Neural cell (in vitro differentiated cells): ENCODE data around the gene SCLY.

Source experiments
- CTCF ChIP-seq: fragments of 450-650 bp; IDR thresholded peaks from 2 replicates; pipeline ENCODE4 v1.5.1; 2014; ENCODE audit warnings: antibody characterized with exemption, mild to moderate bottlenecking, moderate library complexity; ENCODE audit not compliant: poor library complexity, severe bottlenecking
- EP300 ChIP-seq: fragments of 450-650 bp; conservative IDR thresholded peaks from 2 replicates; pipeline ENCODE4 v1.6.1; 2014; ENCODE audit warnings: antibody characterized with exemption, mild to moderate bottlenecking, moderate library complexity; ENCODE audit not compliant: poor library complexity, severe bottlenecking
- EZH2 ChIP-seq: fragments of 200-600, 300-800 bp; shearing (Covaris generic), sonication (generic); IDR thresholded peaks from 2 replicates; pipeline ENCODE4 v1.6.1; 2014; ENCODE audit warnings: antibody characterized with exemption, low read length, borderline replicate concordance, mild to moderate bottlenecking; ENCODE audit not compliant: insufficient read depth, poor library complexity, severe bottlenecking
- MXI1 ChIP-seq: fragments of 450-650 bp; conservative IDR thresholded peaks from 2 replicates; pipeline ENCODE4 v1.6.1; 2014; ENCODE audit warnings: antibody characterized with exemption, mild to moderate bottlenecking; ENCODE audit not compliant: poor library complexity, severe bottlenecking
- POLR2AphosphoS5 ChIP-seq: IDR thresholded peaks from 2 replicates; pipeline ENCODE4 v1.6.1; 2012
- REST ChIP-seq: IDR thresholded peaks from 2 replicates; pipeline ENCODE4 v1.6.1; 2012; ENCODE audit warnings: borderline replicate concordance
- SMC3 ChIP-seq: fragments of 450-650 bp; conservative IDR thresholded peaks from 2 replicates; pipeline ENCODE4 v1.6.1; 2014; ENCODE audit warnings: antibody characterized with exemption, mild to moderate bottlenecking, moderate library complexity; ENCODE audit not compliant: poor library complexity
- TAF1 ChIP-seq: IDR thresholded peaks from 2 replicates; pipeline ENCODE4 v1.6.1; 2012; ENCODE audit warnings: low read depth

- TF ChIP-seq EZH2 = no peak
- TF ChIP-seq CTCF = no peak
- TF ChIP-seq REST = no peak
- no peak for TF ChIP-seq POLR2AphosphoS5
- no peak for TF ChIP-seq SMC3
- no peak for TF ChIP-seq MXI1
- TF ChIP-seq EP300 = no peak
- no peak for TF ChIP-seq TAF1
Measured at GRCh38 chr2:238043851-238044250, 16.9 kb upstream of the SCLY start.
